GM19043 (cell line): ENCODE measurements around the gene SEC14L1.

Experiments used
- ATAC-seq: cut with Tn5 transposase; IDR thresholded peaks from one replicate; pipeline ENCODE4 v1.9.1; 2021; ENCODE audit warnings: low read depth; ENCODE audit not compliant: unreplicated experiment

SEC14L1 gene

GRCh38 chr17:77186141-77186604, 45.4 kb downstream of the SEC14L1 start:
- no peak for ATAC-seq

GRCh38 chr17:77188084-77189066, 47.6 kb downstream of the SEC14L1 start:
- no peak for ATAC-seq

DNA sequence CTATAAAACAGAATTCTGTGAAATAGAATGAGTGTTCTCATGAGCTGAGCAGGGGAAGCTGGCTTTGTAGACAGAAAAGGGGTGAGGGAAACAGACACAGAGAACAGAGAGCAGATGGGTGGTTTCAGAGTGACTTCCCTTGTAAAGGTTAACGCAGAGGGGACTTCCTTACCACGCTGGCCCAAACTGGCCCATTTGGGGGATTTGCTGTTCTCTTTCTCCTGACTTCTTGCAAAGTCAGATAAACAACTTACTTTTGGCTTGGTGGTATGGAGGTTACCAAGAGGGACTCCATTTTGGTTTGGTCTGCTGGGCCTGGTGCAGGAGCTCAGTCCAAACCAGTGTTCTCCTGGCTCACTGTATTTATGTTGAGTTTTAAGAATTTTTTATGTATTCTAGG, 48.4 kb downstream of the SEC14L1 start:
- no peak for ATAC-seq

DNA sequence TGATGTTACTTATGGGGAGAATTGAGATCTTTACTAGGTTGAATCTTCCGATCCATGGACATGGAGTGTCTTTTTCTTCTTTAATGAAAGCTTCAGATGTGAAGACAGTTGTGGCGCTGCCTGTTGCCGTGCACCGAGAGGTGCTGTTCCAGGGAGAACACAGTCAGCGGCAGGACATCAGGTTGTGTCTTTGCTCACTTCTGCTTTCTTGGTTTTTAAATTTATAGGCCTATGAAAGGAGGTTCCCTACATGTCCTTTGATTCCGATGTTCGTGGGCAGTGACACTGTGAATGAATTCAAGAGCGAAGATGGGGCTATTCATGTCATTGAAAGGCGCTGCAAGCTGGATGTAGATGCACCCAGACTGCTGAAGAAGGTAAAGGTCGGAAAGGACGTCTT, 49.8 kb downstream of the SEC14L1 start:
- no peak for ATAC-seq

GRCh38 chr17:77191244-77191643, 50.5 kb downstream of the SEC14L1 start:
- no peak for ATAC-seq

GRCh38 chr17:77193653-77194052, 52.9 kb downstream of the SEC14L1 start:
- no peak for ATAC-seq

GRCh38 chr17:77194179-77194578, 53.4 kb downstream of the SEC14L1 start:
- ATAC-seq, result no peak

- ATAC-seq, result no peak
Measured at GRCh38 chr17:77196251-77196650, 55.5 kb downstream of the SEC14L1 start.

DNA sequence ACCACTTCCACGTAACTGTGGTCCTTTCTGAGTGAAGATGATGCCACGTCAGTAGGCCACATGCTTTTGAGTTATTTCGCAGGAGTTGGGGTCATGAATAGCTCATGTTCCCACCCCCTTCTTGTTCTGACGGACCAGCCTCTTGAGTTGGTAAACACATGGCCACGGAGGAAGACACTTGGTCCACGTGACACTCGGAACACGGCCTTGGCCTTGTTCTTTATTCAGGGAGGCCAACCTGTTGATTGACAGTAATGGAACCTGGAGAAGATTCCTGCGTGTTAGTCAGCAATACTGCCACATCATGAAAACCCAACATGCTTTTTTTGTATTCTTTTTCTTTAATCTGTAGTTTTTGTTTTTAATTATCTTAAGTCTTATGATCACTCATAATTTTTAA, 56.3 kb downstream of the SEC14L1 start:
- no peak for ATAC-seq

DNA sequence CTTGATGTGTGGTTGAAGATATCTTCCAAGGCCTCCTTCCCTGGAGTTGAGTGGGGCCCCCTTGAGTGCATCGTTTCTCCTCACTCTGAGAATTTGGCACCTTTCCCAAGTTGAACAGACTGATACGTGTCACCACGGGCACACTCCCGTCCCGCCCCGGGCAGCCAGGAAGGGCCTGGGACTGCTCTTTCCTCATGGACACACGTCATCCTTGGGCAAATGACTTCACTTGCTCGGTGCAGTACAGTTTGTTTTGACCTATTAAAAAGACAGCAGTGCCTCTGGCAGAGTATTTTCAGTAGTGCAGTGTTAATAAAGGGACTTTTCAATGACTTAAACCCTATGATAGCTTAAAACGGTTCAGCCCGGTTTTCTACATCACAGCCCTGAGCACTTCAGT, 59.9 kb downstream of the SEC14L1 start:
- no peak for ATAC-seq

DNA sequence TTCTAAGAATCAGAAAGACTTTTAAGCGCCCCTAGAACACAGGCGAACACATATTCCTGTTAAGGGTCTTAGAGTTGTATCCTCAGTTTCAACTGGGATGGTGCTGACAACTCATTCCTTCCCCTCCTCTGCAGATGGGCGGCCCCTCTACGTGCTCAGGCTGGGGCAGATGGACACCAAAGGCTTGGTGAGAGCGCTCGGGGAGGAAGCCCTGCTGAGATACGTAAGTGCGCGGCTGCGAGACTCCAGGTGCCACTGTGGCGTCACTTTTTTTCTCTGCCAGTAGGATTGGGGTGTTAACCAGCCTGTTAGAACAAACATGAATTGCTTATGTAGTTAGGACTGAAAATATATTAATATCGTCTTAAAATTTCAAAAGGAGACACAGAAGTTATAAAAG, 62.7 kb downstream of the SEC14L1 start:
- ATAC-seq, result no peak

DNA sequence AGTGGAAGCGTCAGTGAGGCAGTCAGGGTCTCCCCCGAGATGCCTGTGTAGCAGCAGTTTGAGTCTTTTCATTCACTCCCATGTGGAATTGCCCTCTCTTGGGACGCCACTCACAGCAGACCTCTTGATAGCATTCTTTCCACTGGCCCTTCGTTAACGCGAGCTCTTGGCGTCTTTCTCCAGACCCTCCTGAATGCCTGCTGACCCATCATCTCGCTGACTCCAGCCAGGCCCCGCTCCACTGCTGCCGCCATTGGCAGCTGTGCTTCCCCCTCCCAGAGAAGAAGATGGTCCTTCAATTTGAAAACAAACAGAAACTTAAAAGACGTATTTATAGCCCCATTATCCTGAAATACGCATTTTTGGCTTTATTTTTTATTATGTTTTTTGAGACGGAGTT, 63.1 kb downstream of the SEC14L1 start:
- no peak for ATAC-seq

GRCh38 chr17:77204536-77204935, 63.8 kb downstream of the SEC14L1 start:
- no peak for ATAC-seq

DNA sequence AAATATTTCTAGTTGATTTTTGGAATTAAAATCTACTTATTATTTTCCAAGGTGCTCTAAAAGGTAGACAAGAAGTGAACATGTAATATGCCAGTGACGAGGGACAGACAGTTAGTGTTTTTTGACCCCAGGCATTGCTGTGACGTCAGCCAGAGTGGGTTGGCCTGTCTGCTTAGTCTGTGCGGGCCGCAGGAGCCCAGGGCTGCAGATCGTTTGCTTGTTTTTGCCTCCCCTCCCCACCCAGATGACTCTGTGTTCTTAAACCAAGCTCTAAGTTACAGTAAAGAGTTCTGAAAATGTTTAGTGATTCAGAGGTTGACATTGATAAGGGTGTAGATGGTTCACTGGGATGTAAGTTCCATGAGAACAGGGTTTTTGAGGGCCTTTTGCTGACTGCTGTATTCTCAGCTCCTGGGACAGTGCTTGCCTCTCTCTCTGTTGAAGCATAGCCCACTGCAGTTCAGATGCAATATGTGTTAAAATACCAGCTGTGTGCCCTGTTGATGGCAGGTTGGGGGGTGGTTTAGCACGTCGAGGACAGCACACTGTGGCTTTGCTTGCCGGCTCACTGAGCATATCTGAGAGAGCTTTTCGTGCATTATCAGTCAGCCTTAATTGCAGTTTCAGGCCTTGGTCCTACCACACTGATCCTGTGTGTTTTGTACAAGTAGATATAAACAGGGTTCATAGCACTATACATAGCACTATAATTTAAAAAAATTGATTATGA, 64.8 kb downstream of the SEC14L1 start:
- no peak for ATAC-seq

DNA sequence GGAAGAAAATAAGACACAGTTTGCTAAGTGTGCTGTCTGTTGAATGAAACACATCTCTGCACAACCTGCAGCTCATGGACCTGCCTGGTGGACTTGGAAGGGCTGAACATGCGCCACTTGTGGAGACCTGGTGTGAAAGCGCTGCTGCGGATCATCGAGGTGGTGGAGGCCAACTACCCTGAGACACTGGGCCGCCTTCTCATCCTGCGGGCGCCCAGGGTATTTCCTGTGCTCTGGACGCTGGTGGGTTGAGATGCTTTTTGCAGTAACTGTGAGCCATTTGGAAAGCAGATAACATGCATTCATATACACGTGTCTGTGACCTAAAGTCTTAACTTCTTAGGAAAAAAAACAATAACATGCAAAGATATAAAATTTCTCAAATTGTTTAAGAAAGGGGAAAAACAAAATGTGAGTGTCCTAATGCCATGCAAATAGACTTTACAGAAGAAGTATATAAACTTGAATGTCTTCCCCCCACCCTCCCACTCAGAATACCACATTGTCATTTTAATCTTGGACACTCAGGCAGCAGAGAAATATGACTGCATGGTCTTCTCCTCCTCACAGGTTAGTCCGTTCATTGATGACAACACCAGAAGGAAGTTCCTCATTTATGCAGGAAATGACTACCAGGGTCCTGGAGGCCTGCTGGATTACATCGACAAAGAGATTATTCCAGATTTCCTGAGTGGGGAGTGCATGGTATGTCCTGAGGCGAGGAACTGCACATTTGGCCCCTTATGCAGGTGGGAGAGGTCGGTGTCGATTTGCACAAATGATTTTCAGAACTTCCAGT, 65.6 kb downstream of the SEC14L1 start:
- ATAC-seq, result no peak

DNA sequence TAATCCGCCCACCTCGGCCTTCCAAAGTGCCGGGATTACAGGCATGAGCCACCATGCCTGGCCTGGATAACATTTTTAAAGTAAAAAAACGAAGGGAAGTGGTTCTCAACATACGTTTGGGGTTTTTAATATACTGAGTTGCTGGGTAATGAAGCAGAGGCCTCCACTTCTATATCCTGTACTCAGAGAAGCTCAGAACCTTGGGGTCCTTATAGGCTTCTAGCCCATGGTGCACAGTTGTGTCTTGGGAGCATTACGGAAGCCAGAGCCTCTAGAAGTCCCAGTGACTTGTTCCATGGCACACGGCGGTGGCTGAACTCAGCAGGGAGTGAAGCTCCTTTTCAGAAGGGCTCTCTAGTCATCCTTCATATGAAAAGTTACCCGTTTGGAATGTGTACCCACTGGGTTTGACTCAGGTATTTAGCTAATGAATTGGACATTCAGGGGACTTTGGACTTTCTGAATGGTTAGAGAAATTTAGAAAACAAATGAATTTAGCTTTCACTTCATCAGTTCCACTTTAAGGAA, 67.0 kb downstream of the SEC14L1 start:
- no peak for ATAC-seq

DNA sequence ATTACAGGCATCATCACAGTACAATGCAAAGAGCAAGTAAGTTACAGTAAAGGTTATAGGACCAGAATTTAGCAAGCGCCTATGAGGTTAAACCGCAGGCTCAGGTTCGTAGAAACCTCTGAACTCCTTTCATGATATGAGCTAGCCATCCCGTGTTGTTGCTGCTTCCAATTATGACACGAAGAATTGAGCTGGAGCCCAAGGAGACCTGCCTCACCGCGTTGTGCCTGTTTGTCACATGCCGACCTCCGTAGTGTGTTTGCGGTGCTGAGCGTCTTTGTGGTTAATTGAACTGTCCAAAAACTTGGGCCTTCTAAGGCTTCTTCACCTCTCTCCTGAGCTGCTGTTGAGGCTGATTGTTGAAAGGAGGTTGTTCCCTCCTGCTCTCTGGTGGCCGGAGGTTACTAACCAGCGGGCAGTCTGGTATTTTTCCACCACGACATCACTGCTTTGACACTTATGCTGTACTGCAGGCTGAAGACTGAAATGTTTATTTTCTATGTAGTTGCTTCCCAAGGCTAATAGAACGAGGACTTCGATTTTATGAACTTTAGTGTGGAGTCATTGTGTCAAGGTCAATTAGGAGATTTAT, 67.5 kb downstream of the SEC14L1 start:
- no peak for ATAC-seq

DNA sequence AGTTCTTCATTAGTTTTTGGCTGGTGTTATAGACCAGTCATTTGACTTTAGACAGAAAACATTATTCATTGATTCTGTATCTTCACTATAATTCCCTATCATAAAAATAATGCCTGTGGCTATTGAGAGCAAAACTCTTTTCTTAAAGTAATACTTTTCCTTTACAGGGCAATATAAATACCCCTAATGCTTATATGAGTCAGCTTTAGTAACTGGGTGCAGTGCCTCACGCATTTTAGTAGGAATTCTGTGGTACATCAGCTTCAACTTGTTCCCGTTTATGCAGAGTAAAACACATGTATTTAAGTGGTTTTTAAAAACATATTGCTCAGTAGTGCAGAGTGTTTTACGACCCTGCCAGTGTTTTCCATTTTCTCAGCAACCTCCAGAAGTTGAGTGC, 68.1 kb downstream of the SEC14L1 start:
- ATAC-seq, result no peak

DNA sequence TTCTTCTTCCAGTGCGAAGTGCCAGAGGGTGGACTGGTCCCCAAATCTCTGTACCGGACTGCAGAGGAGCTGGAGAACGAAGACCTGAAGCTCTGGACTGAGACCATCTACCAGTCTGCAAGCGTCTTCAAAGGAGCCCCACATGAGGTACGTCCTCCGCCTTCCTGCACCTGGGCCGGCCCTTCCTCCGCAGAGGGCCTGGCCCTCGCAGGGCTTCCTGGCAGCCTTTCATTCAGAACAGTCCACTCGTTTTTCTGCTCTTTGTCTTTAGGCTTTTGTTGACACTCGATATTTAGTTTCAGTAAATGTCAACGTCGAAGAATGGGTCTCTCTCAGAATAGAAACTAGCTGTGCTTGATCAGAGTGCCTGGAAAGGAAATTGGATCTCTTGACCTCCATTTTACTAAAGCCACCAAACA, 68.6 kb downstream of the SEC14L1 start:
- ATAC-seq, result no peak

- ATAC-seq, result no peak
Measured at GRCh38 chr17:77210331-77210730, 69.6 kb downstream of the SEC14L1 start.
